GM12892 (cell line): ENCODE results near the gene ATXN1.

Experiments
- POLR2A ChIP-seq: IDR thresholded peaks from 2 replicates; pipeline ENCODE4 v1.6.1; 2011; ENCODE audit warnings: low read depth, low read length, control low read depth
- POLR2AphosphoS5 ChIP-seq: IDR thresholded peaks from 2 replicates; pipeline ENCODE4 v1.6.1; 2011; ENCODE audit warnings: low read depth, low read length, control low read depth

DNA sequence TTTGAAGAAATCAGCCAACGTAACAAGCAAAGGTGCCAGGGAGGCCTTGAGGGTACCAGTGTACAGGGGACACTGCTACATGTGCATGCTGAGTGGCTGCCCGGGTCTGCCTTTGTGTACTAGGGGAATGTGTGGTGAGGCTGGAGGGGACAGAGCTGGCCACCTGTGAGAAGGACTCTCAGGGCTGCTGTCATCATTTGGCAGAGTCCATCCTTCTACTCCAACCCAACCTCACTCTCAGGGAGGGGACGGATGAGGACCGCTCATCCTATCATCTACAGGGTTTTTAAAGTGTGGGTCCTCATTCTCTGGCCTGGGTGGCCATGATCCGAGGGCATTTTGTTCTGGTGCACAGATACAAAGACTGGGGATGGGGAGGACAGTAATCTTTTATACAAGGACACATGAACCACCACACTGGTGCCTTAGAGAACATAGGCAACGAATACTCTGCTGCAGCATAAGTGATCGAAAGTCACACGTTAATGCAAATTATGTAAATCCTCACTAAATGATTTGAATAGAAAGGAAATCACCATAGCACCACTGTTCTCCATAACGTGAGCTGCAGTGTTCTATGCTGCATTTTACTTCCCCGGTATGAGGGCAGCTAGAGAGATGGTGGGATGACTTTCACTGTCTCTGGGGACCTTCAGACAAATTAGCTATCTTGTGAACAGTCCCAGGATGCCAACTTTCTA is 341.5 kb downstream of the ATXN1 start:
- no peak; the same call in 1 of the 2 replicates for TF ChIP-seq POLR2AphosphoS5
- peak; percentile 83; the same call in 1 of the 2 replicates for TF ChIP-seq POLR2A
